Liver (tissue), 9 donors: ENCODE measurements around the gene PRKACG. TPM values are rescaled to one million over a fixed set of nuclear protein-coding genes. Genes with fewer than 3 reads are reported as not detected.

Experiments used
- DNase-seq: peaks from one replicate; pipeline ENCODE4 v3.0.0-alpha.2; 2017; ENCODE audit warnings: low spot score
- H3K27ac ChIP-seq, 2 donors: one replicate each; pipeline ENCODE4 v1.7.0; 2013; ENCODE audit warnings: inconsistent platforms in 2 of 2, low read length in 2 of 2, control low read depth in 1 of 2, low read depth in 1 of 2, mild to moderate bottlenecking in 1 of 2
- H3K27me3 ChIP-seq, 4 donors: one replicate each; pipeline versions ENCODE4 v1.6.1 to v1.7.0; 2013; ENCODE audit warnings: low read length in 3 of 4, inconsistent platforms in 1 of 4, mild to moderate bottlenecking in 1 of 4, moderate library complexity in 1 of 4; ENCODE audit not compliant: control insufficient read depth in 4 of 4, insufficient read depth in 4 of 4
- H3K36me3 ChIP-seq, 4 donors: one replicate each; pipeline versions ENCODE4 v1.6.1 to v1.7.0; 2013; ENCODE audit warnings: low read length in 3 of 4, mild to moderate bottlenecking in 3 of 4, low read depth in 1 of 4, moderate library complexity in 1 of 4; ENCODE audit not compliant: control insufficient read depth in 4 of 4, insufficient read depth in 3 of 4
- H3K4me1 ChIP-seq, 4 donors: one replicate each; pipeline versions ENCODE4 v1.6.1 to v1.7.0; 2013; ENCODE audit warnings: low read length in 3 of 4, mild to moderate bottlenecking in 3 of 4, moderate library complexity in 1 of 4; ENCODE audit not compliant: control insufficient read depth in 4 of 4, insufficient read depth in 4 of 4
- H3K4me3 ChIP-seq, 3 donors: one replicate each; pipeline versions ENCODE4 v1.6.1 to v1.7.0; 2013; ENCODE audit warnings: low read length in 3 of 3, control low read depth in 1 of 3, low read depth in 1 of 3, mild to moderate bottlenecking in 1 of 3
- H3K9ac ChIP-seq, 2 donors: one replicate each; pipeline ENCODE4 v1.7.0; 2013; ENCODE audit warnings: low read length in 2 of 2, mild to moderate bottlenecking in 2 of 2, moderate library complexity in 2 of 2, control low read depth in 1 of 2, low read depth in 1 of 2
- H3K9me3 ChIP-seq, 4 donors: one replicate each; pipeline versions ENCODE4 v1.6.1 to v1.7.0; 2013; ENCODE audit warnings: low read length in 3 of 4; ENCODE audit not compliant: control insufficient read depth in 4 of 4
- EGR1 ChIP-seq, 2 donors: IDR thresholded peaks; 2 replicates each; pipeline ENCODE4 v1.6.1; 2016 to 2018; ENCODE audit warnings: antibody characterized with exemption in 2 of 2, low read depth in 2 of 2
- FOXA1 ChIP-seq: IDR thresholded peaks from 2 replicates; pipeline ENCODE4 v1.6.1; 2016; ENCODE audit warnings: antibody characterized with exemption
- FOXA2 ChIP-seq: IDR thresholded peaks from 2 replicates; pipeline ENCODE4 v1.6.1; 2016; ENCODE audit warnings: antibody characterized with exemption
- GABPA ChIP-seq, 2 donors: IDR thresholded peaks in 1 of 2; conservative IDR thresholded peaks in 1 of 2; 2 replicates each; pipeline ENCODE4 v1.6.1; 2016; ENCODE audit warnings: antibody characterized with exemption in 2 of 2, mild to moderate bottlenecking in 1 of 2, moderate library complexity in 1 of 2
- HNF4A ChIP-seq, 2 donors: conservative IDR thresholded peaks; 2 replicates each; pipeline ENCODE4 v1.6.1; 2016; ENCODE audit warnings: antibody characterized with exemption in 2 of 2, mild to moderate bottlenecking in 2 of 2
- HNF4G ChIP-seq: IDR thresholded peaks from 2 replicates; pipeline ENCODE4 v1.6.1; 2016; ENCODE audit warnings: antibody characterized with exemption
- JUND ChIP-seq, 2 donors: IDR thresholded peaks; 2 replicates each; pipeline ENCODE4 v1.6.1; 2016; ENCODE audit warnings: antibody characterized with exemption in 2 of 2
- NR2F2 ChIP-seq: IDR thresholded peaks from 2 replicates; pipeline ENCODE4 v1.6.1; 2016; ENCODE audit warnings: antibody characterized with exemption
- RAD21 ChIP-seq, 2 donors: IDR thresholded peaks; 2 replicates each; pipeline ENCODE4 v1.6.1; 2016; ENCODE audit warnings: antibody characterized with exemption in 2 of 2, mild to moderate bottlenecking in 2 of 2
- RXRA ChIP-seq, 2 donors: IDR thresholded peaks; 2 replicates each; pipeline ENCODE4 v1.6.1; 2017 to 2018; ENCODE audit warnings: antibody characterized with exemption in 2 of 2, mild to moderate bottlenecking in 1 of 2
- SP1 ChIP-seq: IDR thresholded peaks from 2 replicates; pipeline ENCODE4 v1.6.1; 2018; ENCODE audit warnings: antibody characterized with exemption, mild to moderate bottlenecking
- TAF1 ChIP-seq: conservative IDR thresholded peaks from 2 replicates; pipeline ENCODE4 v1.6.1; 2016; ENCODE audit warnings: antibody characterized with exemption, mild to moderate bottlenecking
- YY1 ChIP-seq: IDR thresholded peaks from 2 replicates; pipeline ENCODE4 v1.6.1; 2016; ENCODE audit warnings: antibody characterized with exemption, mild to moderate bottlenecking
- WGBS: extraction: QIAGEN DNeasy Blood & Tissue Kit; methylation state at CpG from one replicate; pipeline ENCODE4 v1.1.7; 2013; 5-methylcytosine and 5-hydroxymethylcytosine counted together
- polyA plus RNA-seq, 2 donors: library from polyadenylated mRNA; stranded (reverse) in 1 of 2; unstranded in 1 of 2; fragments of 200-250 nt in 1 of 2; fragments of >200 nt in 1 of 2; fragmentation: Nextera tagmentation in 1 of 2; extraction: Ambion mirVana in 1 of 2; gene quantifications; one replicate each; pipeline versions ENCODE4 v1.2.1 to v1.2.3, GENCODE V29; 2013 to 2015
- total RNA-seq, 2 donors: library from RNA; depleted of rRNA; stranded (reverse); fragments of >200 nt; gene quantifications; one replicate each; pipeline ENCODE4 v1.2.3, GENCODE V29; 2014
- TF ChIP-seq, protein P1 (sequence below): IDR thresholded peaks from 2 replicates; pipeline ENCODE4 v1.6.1; 2016; ENCODE audit warnings: antibody characterized with exemption
- TF ChIP-seq, protein P2 (sequence below): IDR thresholded peaks from 2 replicates; pipeline ENCODE4 v1.6.1; 2016; ENCODE audit warnings: antibody characterized with exemption
- TF ChIP-seq, protein P3 (sequence below): IDR thresholded peaks from 2 replicates; pipeline ENCODE4 v1.6.1; 2016; ENCODE audit warnings: antibody characterized with exemption
- TF ChIP-seq, protein P4 (sequence below): fragments of 150-350 bp; IDR thresholded peaks from 2 replicates; pipeline ENCODE4 v1.5.1; 2017; ENCODE audit warnings: improper control_type of control experiment, low read depth, low read length; ENCODE audit not compliant: missing input control
- TF ChIP-seq, protein P5 (sequence below): IDR thresholded peaks from 2 replicates; pipeline ENCODE4 v1.6.1; 2016; ENCODE audit warnings: antibody characterized with exemption, mild to moderate bottlenecking
- donor health status: healthy.
- donor health status: healthy.
- donor health status: healthy.
- donor health status: healthy.
- donor health status: healthy.

PRKACG gene
- total and polyA plus RNA-seq, 4 donors, result not detected

DNA sequence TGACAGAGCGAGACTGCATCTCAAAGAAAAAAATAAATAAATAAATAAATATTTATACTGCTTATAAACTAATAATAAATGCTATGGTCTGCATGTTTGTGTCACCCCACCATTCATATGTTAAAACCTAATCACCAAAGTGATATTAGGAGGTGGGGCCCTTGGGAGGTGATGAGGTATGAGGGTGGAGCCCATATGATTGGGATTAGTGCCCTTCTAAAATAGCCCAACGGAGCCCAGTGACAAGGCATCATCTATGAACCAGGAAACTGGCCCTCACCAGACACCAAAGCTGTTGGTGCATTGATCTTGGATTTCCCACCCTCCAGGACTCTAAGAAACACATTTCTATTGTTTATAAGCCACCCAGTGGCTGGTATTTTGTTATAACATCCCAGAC is 26.7 kb upstream of the PRKACG start:
- H3K9ac ChIP-seq, result no peak overlapping the region
- TF ChIP-seq FOXA1, result no peak
- H3K36me3 ChIP-seq, result no peaks in the 10 kb centered on the region
- no peaks in the 10 kb centered on the region for H3K9me3 ChIP-seq
- no peaks in the 10 kb centered on the region for H3K27me3 ChIP-seq
- no peak overlapping the region for H3K27ac ChIP-seq
- DNase-seq, result no peak
- no peak overlapping the region for H3K4me3 ChIP-seq
- H3K4me1 ChIP-seq, result peaks cover 2 to 21% (median 8%) of the 10 kb centered on the region in 4 donors
- 96% methylated on average over 2 of the region's 2 CpGs for WGBS

DNA sequence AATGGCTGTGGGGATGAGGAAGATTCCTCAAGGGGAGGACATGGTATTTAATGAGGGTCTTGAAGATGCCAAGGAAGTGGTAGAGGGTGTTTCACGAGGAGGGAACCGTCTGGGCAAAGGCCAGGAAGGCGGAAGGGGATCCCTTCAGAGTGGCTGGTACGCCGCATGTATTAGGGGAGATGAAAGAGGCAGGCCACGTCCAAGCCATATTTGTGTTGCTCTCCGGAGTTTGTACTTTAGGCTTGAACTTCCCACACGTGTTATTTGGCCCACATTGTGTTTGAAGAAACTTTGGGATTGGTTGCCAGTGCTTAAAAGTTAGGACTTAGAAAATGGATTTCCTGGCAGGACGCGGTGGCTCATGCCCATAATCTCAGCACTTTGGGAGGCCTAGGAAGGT is 22.9 kb upstream of the PRKACG start:
- Histone ChIP-seq H3K9ac (peak overlapping the region; percentile 78 to 85), H3K4me3 (peak overlapping the region; percentile 79 to 95 (median 93)), H3K36me3 (no peaks in the 10 kb centered on the region), H3K9me3 (no peaks in the 10 kb centered on the region), H3K4me1 (peaks cover 2 to 24% (median 7%) of the 10 kb centered on the region in 4 donors), H3K27ac (peak overlapping the region; percentile 82 to 93), H3K27me3 (no peaks in the 10 kb centered on the region)
- WGBS, result 22% methylated on average over 10 of the region's 10 CpGs
- DNase-seq, result no peak
- TF ChIP-seq NR2F2, result no peak
- TF ChIP-seq, protein P1, sequence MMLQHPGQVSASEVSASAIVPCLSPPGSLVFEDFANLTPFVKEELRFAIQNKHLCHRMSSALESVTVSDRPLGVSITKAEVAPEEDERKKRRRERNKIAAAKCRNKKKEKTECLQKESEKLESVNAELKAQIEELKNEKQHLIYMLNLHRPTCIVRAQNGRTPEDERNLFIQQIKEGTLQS, result no peak
- TF ChIP-seq HNF4G, result peak; percentile 54
- no peak for TF ChIP-seq FOXA2
- TF ChIP-seq, protein P2, sequence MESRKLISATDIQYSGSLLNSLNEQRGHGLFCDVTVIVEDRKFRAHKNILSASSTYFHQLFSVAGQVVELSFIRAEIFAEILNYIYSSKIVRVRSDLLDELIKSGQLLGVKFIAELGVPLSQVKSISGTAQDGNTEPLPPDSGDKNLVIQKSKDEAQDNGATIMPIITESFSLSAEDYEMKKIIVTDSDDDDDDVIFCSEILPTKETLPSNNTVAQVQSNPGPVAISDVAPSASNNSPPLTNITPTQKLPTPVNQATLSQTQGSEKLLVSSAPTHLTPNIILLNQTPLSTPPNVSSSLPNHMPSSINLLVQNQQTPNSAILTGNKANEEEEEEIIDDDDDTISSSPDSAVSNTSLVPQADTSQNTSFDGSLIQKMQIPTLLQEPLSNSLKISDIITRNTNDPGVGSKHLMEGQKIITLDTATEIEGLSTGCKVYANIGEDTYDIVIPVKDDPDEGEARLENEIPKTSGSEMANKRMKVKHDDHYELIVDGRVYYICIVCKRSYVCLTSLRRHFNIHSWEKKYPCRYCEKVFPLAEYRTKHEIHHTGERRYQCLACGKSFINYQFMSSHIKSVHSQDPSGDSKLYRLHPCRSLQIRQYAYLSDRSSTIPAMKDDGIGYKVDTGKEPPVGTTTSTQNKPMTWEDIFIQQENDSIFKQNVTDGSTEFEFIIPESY, result peak; percentile 50
- TF ChIP-seq EGR1 (IDR thresholded peaks at IDR 0.05; ENCODE audit: low read depth in 2 of 2), result no peak
- TF ChIP-seq, protein P3, sequence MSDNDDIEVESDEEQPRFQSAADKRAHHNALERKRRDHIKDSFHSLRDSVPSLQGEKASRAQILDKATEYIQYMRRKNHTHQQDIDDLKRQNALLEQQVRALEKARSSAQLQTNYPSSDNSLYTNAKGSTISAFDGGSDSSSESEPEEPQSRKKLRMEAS, result peak; percentile 80
- TF ChIP-seq, protein P4, sequence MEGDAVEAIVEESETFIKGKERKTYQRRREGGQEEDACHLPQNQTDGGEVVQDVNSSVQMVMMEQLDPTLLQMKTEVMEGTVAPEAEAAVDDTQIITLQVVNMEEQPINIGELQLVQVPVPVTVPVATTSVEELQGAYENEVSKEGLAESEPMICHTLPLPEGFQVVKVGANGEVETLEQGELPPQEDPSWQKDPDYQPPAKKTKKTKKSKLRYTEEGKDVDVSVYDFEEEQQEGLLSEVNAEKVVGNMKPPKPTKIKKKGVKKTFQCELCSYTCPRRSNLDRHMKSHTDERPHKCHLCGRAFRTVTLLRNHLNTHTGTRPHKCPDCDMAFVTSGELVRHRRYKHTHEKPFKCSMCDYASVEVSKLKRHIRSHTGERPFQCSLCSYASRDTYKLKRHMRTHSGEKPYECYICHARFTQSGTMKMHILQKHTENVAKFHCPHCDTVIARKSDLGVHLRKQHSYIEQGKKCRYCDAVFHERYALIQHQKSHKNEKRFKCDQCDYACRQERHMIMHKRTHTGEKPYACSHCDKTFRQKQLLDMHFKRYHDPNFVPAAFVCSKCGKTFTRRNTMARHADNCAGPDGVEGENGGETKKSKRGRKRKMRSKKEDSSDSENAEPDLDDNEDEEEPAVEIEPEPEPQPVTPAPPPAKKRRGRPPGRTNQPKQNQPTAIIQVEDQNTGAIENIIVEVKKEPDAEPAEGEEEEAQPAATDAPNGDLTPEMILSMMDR, result no peak
- TF ChIP-seq GABPA (IDR thresholded peaks at IDR 0.05 in 1 of 2, conservative IDR thresholded peaks at IDR 0.05 in 1 of 2), result no peak
- peak; percentile 86 to 91 for TF ChIP-seq HNF4A (conservative IDR thresholded peaks at IDR 0.05)
- TF ChIP-seq, protein P5, sequence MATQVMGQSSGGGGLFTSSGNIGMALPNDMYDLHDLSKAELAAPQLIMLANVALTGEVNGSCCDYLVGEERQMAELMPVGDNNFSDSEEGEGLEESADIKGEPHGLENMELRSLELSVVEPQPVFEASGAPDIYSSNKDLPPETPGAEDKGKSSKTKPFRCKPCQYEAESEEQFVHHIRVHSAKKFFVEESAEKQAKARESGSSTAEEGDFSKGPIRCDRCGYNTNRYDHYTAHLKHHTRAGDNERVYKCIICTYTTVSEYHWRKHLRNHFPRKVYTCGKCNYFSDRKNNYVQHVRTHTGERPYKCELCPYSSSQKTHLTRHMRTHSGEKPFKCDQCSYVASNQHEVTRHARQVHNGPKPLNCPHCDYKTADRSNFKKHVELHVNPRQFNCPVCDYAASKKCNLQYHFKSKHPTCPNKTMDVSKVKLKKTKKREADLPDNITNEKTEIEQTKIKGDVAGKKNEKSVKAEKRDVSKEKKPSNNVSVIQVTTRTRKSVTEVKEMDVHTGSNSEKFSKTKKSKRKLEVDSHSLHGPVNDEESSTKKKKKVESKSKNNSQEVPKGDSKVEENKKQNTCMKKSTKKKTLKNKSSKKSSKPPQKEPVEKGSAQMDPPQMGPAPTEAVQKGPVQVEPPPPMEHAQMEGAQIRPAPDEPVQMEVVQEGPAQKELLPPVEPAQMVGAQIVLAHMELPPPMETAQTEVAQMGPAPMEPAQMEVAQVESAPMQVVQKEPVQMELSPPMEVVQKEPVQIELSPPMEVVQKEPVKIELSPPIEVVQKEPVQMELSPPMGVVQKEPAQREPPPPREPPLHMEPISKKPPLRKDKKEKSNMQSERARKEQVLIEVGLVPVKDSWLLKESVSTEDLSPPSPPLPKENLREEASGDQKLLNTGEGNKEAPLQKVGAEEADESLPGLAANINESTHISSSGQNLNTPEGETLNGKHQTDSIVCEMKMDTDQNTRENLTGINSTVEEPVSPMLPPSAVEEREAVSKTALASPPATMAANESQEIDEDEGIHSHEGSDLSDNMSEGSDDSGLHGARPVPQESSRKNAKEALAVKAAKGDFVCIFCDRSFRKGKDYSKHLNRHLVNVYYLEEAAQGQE, result peak; percentile 61
- no peak for TF ChIP-seq FOXA1
- peak; percentile 68 for TF ChIP-seq SP1
- no peak for TF ChIP-seq TAF1
- no peak for TF ChIP-seq RAD21 (IDR thresholded peaks at IDR 0.05)
- TF ChIP-seq JUND (IDR thresholded peaks at IDR 0.05), result peak; percentile 27 to 47
- TF ChIP-seq RXRA (IDR thresholded peaks at IDR 0.05), result peak; percentile 30 to 35
- peak; percentile 79 for TF ChIP-seq YY1
